Measurements from ENCODE around the gene ERRFI1. TPM values are rescaled to one million over a fixed set of nuclear protein-coding genes. Genes with fewer than 3 reads are reported as not detected.

The ERRFI1 gene
- total RNA-seq, 1 experiment from 2014 or later: not detected

GRCh38 chr1:8035289-8035688 lies 9.2 kb upstream of the ERRFI1 start:
- no peak overlapping the region for H3K4me2 ChIP-seq (ENCODE audit: low read depth, low read length, poor library complexity, severe bottlenecking)
- no peak overlapping the region for H3K4me3 ChIP-seq (ENCODE audit: low read length)
- DNase-seq: no peak

GRCh38 chr1:8033322-8033721 lies 7.2 kb upstream of the ERRFI1 start:
- no peaks in the 10 kb centered on the region for H3K4me1 ChIP-seq (ENCODE audit: low read length)
- H3K4me2 ChIP-seq (ENCODE audit: low read depth, low read length, poor library complexity, severe bottlenecking): no peak overlapping the region

More at GRCh38 chr1:8035289-8035688, 9.2 kb upstream of the ERRFI1 start:
- Histone ChIP-seq H3K79me2 (ENCODE audit: low read length) (no peaks in the 10 kb centered on the region), H4K20me1 (ENCODE audit: insufficient read depth, low read depth, low read length) (no peaks in the 10 kb centered on the region), H3K9me2 (replicated peaks; ENCODE audit: insufficient read depth, low read length) (no peaks in the 10 kb centered on the region), H3K27ac (ENCODE audit: low read length) (no peak overlapping the region), H3K27me3 (ENCODE audit: low read length) (no peaks in the 10 kb centered on the region), H3K9ac (ENCODE audit: low read length) (no peak overlapping the region), H2AFZ (ENCODE audit: low read length) (no peak overlapping the region), H3K36me3 (ENCODE audit: insufficient read depth, low read length) (no peaks in the 10 kb centered on the region), H3K9me3 (ENCODE audit: low read length) (no peaks in the 10 kb centered on the region), H3K4me1 (ENCODE audit: low read length) (no peaks in the 10 kb centered on the region)

DNA sequence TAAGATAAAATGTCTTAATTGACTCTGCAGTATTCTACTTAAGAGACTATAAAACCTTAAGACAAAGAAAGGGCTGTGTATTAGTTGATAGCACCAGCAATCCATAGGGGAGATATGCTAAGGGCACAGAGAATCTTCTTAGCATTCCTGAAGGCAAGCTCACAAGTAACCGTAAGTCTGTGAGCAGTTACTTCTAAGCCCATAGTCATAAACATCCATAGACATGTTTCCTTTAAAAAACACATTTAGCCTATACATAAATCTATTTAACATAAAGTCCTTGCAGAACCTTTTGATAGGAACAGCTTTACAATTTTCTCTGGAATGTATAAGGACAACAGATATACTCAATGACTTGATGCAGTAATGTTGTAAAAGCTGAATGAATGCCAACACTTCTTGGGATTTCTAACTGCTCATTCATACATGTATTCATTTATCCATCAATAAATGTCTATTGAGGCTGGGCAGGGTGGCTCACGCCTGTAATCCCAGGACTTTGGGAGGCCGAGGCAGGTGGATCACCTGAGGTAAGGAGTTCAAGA lies 6.3 kb upstream of the ERRFI1 start:
- Histone ChIP-seq H3K4me1 (ENCODE audit: low read length) (no peaks in the 10 kb centered on the region), H3K4me2 (ENCODE audit: low read depth, low read length, poor library complexity, severe bottlenecking) (no peak overlapping the region), H3K36me3 (ENCODE audit: insufficient read depth, low read length) (no peaks in the 10 kb centered on the region), H3K4me3 (ENCODE audit: low read length) (no peak overlapping the region), H3K9me2 (replicated peaks; ENCODE audit: insufficient read depth, low read length) (no peaks in the 10 kb centered on the region), H2AFZ (ENCODE audit: low read length) (no peak overlapping the region), H3K27me3 (ENCODE audit: low read length) (no peaks in the 10 kb centered on the region), H3K79me2 (ENCODE audit: low read length) (no peaks in the 10 kb centered on the region), H3K9me3 (ENCODE audit: low read length) (no peaks in the 10 kb centered on the region), H4K20me1 (ENCODE audit: insufficient read depth, low read depth, low read length) (no peaks in the 10 kb centered on the region), H3K27ac (ENCODE audit: low read length) (no peak overlapping the region), H3K9ac (ENCODE audit: low read length) (no peak overlapping the region)
- no peak for DNase-seq

More at GRCh38 chr1:8033322-8033721, 7.2 kb upstream of the ERRFI1 start:
- H3K36me3 ChIP-seq (ENCODE audit: insufficient read depth, low read length): no peaks in the 10 kb centered on the region
- H3K9me2 ChIP-seq (replicated peaks; ENCODE audit: insufficient read depth, low read length): no peaks in the 10 kb centered on the region
- no peak for DNase-seq
- H3K4me3 ChIP-seq (ENCODE audit: low read length): no peak overlapping the region
- no peak overlapping the region for H3K27ac ChIP-seq (ENCODE audit: low read length)
- H3K9me3 ChIP-seq (ENCODE audit: low read length): no peaks in the 10 kb centered on the region
- no peak overlapping the region for H3K9ac ChIP-seq (ENCODE audit: low read length)
- no peaks in the 10 kb centered on the region for H3K27me3 ChIP-seq (ENCODE audit: low read length)
- H3K79me2 ChIP-seq (ENCODE audit: low read length): no peaks in the 10 kb centered on the region
- H4K20me1 ChIP-seq (ENCODE audit: insufficient read depth, low read depth, low read length): no peaks in the 10 kb centered on the region
- no peak overlapping the region for H2AFZ ChIP-seq (ENCODE audit: low read length)

GRCh38 chr1:8031176-8031785 lies 5.2 kb upstream of the ERRFI1 start:
- H3K27ac ChIP-seq (ENCODE audit: low read length): no peak overlapping the region
- no peaks in the 10 kb centered on the region for H3K27me3 ChIP-seq (ENCODE audit: low read length)
- H3K4me1 ChIP-seq (ENCODE audit: low read length): no peaks in the 10 kb centered on the region
- no peak overlapping the region for H3K9ac ChIP-seq (ENCODE audit: low read length)
- no peaks in the 10 kb centered on the region for H4K20me1 ChIP-seq (ENCODE audit: insufficient read depth, low read depth, low read length)
- H3K9me2 ChIP-seq (replicated peaks; ENCODE audit: insufficient read depth, low read length): no peaks in the 10 kb centered on the region
- H3K36me3 ChIP-seq (ENCODE audit: insufficient read depth, low read length): no peaks in the 10 kb centered on the region
- peak; percentile 69 for DNase-seq
- no peaks in the 10 kb centered on the region for H3K9me3 ChIP-seq (ENCODE audit: low read length)
- H3K4me2 ChIP-seq (ENCODE audit: low read depth, low read length, poor library complexity, severe bottlenecking): no peak overlapping the region
- H2AFZ ChIP-seq (ENCODE audit: low read length): no peak overlapping the region
- H3K79me2 ChIP-seq (ENCODE audit: low read length): no peaks in the 10 kb centered on the region
- no peak overlapping the region for H3K4me3 ChIP-seq (ENCODE audit: low read length)

DNA sequence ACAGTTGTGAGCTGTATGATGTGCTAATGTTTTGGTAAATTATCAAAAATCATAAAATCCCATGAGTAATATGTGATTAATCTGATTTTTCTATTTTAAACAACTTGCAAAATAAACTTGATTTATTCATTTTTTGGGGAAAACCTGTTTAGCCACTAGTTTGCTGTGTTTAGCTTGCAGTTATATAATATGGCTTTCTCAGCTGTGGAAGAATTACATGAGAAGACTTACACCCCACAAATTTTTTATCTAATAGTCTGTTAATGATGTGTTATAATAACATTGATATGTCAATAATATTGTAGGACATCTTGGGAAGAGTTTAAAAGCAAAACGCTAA lies 2.4 kb upstream of the ERRFI1 start:
- H3K4me3 ChIP-seq (ENCODE audit: low read length): no peak overlapping the region
- H3K27ac ChIP-seq (ENCODE audit: low read length): no peak overlapping the region
- no peaks in the 10 kb centered on the region for H3K36me3 ChIP-seq (ENCODE audit: insufficient read depth, low read length)
- H3K9me3 ChIP-seq (ENCODE audit: low read length): no peaks in the 10 kb centered on the region
- DNase-seq: no peak
- no peaks in the 10 kb centered on the region for H4K20me1 ChIP-seq (ENCODE audit: insufficient read depth, low read depth, low read length)
- no peaks in the 10 kb centered on the region for H3K9me2 ChIP-seq (replicated peaks; ENCODE audit: insufficient read depth, low read length)
- H3K9ac ChIP-seq (ENCODE audit: low read length): no peak overlapping the region
- H3K79me2 ChIP-seq (ENCODE audit: low read length): no peaks in the 10 kb centered on the region
- H2AFZ ChIP-seq (ENCODE audit: low read length): no peak overlapping the region
- no peaks in the 10 kb centered on the region for H3K27me3 ChIP-seq (ENCODE audit: low read length)
- no peaks in the 10 kb centered on the region for H3K4me1 ChIP-seq (ENCODE audit: low read length)
- H3K4me2 ChIP-seq (ENCODE audit: low read depth, low read length, poor library complexity, severe bottlenecking): no peak overlapping the region

DNA sequence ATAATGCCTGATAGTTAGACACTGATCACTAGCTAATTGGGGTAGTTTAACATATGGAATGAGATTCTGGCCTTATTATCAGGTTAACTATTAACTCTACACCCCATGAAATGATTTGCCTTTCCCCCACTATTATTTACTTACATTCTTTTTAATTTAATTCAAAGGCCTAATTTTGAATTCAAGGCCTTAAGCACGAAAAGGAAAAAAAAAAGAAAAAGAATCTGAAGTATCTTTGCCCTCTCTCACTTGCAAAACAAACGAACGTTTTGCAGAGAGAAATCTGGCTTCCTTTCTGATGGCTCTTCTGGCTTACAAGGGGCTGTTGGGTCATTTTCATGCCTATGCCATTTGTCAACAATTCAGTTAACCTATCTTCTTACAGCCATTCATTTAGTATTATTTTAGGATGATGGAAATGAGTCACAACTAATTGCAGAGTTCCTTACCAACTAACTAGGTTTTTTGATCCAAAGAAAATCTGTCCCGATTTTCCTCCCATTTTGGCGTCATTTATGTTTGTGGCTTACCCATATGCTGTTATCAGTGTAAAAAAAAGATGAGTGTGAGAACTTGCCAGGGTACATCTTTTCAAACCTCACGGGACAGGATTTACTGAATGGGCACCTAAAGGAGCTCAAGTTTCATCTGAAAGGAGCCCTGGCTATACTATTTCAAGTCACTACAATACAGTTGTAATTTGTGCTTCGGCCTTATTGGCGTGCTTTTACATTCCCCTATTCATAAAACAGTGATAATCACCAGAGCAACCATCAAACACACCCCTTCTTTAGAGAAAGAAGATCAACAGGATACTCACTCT lies 1.9 kb upstream of the ERRFI1 start:
- H3K36me3 ChIP-seq (ENCODE audit: insufficient read depth, low read length): no peaks in the 10 kb centered on the region
- H2AFZ ChIP-seq (ENCODE audit: low read length): no peak overlapping the region
- no peaks in the 10 kb centered on the region for H3K4me1 ChIP-seq (ENCODE audit: low read length)
- H3K9me2 ChIP-seq (replicated peaks; ENCODE audit: insufficient read depth, low read length): no peaks in the 10 kb centered on the region
- no peak overlapping the region for H3K27ac ChIP-seq (ENCODE audit: low read length)
- H4K20me1 ChIP-seq (ENCODE audit: insufficient read depth, low read depth, low read length): no peaks in the 10 kb centered on the region
- no peaks in the 10 kb centered on the region for H3K27me3 ChIP-seq (ENCODE audit: low read length)
- no peak overlapping the region for H3K4me3 ChIP-seq (ENCODE audit: low read length)
- H3K9me3 ChIP-seq (ENCODE audit: low read length): no peaks in the 10 kb centered on the region
- no peaks in the 10 kb centered on the region for H3K79me2 ChIP-seq (ENCODE audit: low read length)
- H3K9ac ChIP-seq (ENCODE audit: low read length): no peak overlapping the region
- no peak for DNase-seq
- no peak overlapping the region for H3K4me2 ChIP-seq (ENCODE audit: low read depth, low read length, poor library complexity, severe bottlenecking)

DNA sequence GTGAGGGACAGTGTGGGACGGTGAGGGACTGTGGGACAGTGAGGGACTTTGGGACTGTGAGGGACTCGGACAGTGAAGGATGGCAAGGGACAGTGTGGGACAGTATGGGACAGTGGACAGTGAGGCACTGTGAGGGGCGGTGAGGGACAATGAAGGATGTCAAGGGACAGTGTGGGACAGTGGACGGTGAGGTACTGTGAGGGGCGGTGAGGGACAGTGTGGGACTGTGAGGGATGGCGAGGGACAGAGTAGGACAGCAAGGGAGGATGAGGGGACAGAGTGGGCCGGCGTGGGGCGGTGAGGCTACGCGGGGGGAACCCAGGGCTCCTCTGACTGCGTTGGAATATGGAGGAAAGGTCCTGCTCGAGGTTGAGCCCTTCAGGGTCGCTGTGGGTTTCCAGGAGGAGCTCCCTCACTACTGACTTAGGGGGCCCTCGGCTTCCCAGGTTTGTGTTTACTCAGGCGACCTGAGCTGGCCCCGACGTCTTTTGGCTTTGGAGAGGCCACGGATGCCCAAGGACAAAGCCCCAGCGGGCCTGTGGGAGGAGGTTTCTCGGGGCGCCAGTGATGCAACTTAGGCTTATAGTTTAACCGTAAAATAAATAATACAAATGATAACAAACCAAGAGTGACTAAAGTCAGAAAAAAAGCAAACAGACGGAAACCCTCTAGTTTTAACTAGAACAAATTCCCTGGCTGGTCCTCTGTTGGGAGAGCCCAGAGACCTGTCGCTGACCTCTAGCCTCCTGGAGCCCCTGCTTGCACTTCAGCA lies 1.1 kb upstream of the ERRFI1 start:
- H4K20me1 ChIP-seq (ENCODE audit: insufficient read depth, low read depth, low read length): no peaks in the 10 kb centered on the region
- no peaks in the 10 kb centered on the region for H3K9me2 ChIP-seq (replicated peaks; ENCODE audit: insufficient read depth, low read length)
- DNase-seq: no peak
- no peaks in the 10 kb centered on the region for H3K27me3 ChIP-seq (ENCODE audit: low read length)
- no peak overlapping the region for H3K27ac ChIP-seq (ENCODE audit: low read length)
- no peaks in the 10 kb centered on the region for H3K36me3 ChIP-seq (ENCODE audit: insufficient read depth, low read length)
- H3K9me3 ChIP-seq (ENCODE audit: low read length): no peaks in the 10 kb centered on the region
- no peaks in the 10 kb centered on the region for H3K79me2 ChIP-seq (ENCODE audit: low read length)
- H3K4me3 ChIP-seq (ENCODE audit: low read length): no peak overlapping the region
- H3K4me2 ChIP-seq (ENCODE audit: low read depth, low read length, poor library complexity, severe bottlenecking): no peak overlapping the region
- no peak overlapping the region for H2AFZ ChIP-seq (ENCODE audit: low read length)
- no peaks in the 10 kb centered on the region for H3K4me1 ChIP-seq (ENCODE audit: low read length)
- H3K9ac ChIP-seq (ENCODE audit: low read length): no peak overlapping the region

DNA sequence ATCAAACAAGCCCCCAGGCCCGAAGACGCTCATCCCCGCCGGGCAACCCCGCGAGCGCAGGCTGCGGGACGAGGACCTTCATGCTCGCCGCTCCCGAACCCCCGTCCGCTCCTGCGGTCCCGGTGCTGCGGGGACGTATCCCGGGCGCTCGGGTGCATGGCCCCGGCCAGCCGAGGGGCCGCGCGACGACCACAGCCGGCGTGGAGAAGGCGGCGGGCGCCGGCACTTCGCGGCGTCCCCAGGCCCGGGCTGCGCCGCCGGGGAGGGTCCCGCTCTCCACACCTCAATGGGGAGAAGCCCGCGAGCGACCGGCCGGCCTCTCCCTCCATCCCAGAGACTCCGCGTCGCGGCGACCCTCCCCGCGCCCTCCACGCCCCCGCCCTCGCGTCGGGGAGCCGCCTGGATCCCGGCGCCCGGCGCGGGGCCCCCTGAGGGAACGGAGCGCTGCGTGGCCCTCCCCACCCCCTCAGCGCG lies 401 bp downstream of the ERRFI1 start:
- DNase-seq: no peak
- Histone ChIP-seq H3K36me3 (ENCODE audit: insufficient read depth, low read length) (no peaks in the 10 kb centered on the region), H3K4me2 (ENCODE audit: low read depth, low read length, poor library complexity, severe bottlenecking) (no peak overlapping the region), H3K4me1 (ENCODE audit: low read length) (no peaks in the 10 kb centered on the region), H3K9me2 (replicated peaks; ENCODE audit: insufficient read depth, low read length) (no peaks in the 10 kb centered on the region), H2AFZ (ENCODE audit: low read length) (no peak overlapping the region), H3K9ac (ENCODE audit: low read length) (no peak overlapping the region), H3K27ac (ENCODE audit: low read length) (no peak overlapping the region), H3K79me2 (ENCODE audit: low read length) (no peaks in the 10 kb centered on the region), H4K20me1 (ENCODE audit: insufficient read depth, low read depth, low read length) (no peaks in the 10 kb centered on the region), H3K4me3 (ENCODE audit: low read length) (no peak overlapping the region), H3K9me3 (ENCODE audit: low read length) (no peaks in the 10 kb centered on the region), H3K27me3 (ENCODE audit: low read length) (no peaks in the 10 kb centered on the region)

Data from Karpas-422 (cell line).